OCI-LY3 (cell line): ENCODE data around the gene GRAMD4.

Experiments
- H2AFZ ChIP-seq: fragments of 200-600, 300-600 bp; shearing (Covaris generic); 2 replicates; pipeline ENCODE4 v1.6.0; 2014; ENCODE audit warnings: antibody characterized with exemption, low read depth, low read length
- H3K27ac ChIP-seq: fragments of 200-600, 300-600 bp; sonication (generic); 2 replicates; pipeline ENCODE4 v1.5.1; 2014; ENCODE audit warnings: mild to moderate bottlenecking, low read length, moderate library complexity, mixed read lengths
- H3K27me3 ChIP-seq: fragments of 200-600, 300-600 bp; sonication (generic); 2 replicates; pipeline ENCODE4 v1.6.1; 2014; ENCODE audit warnings: low read depth, low read length, mixed read lengths
- H3K36me3 ChIP-seq: fragments of 200-600, 300-600 bp; sonication (generic); replicated peaks from 2 replicates; pipeline ENCODE3; 2014; ENCODE audit warnings: low read depth, low read length, mixed read lengths
- H3K4me1 ChIP-seq: fragments of 300-600, 200-600 bp; sonication (generic); 2 replicates; pipeline ENCODE4 v1.6.1; 2014; ENCODE audit warnings: low read length, mixed read lengths
- H3K4me2 ChIP-seq: fragments of 200-600, 300-600 bp; sonication (generic); 2 replicates; pipeline ENCODE4 v1.6.1; 2014; ENCODE audit warnings: low read length, mixed read lengths
- H3K4me3 ChIP-seq: fragments of 300-600, 200-600 bp; sonication (generic); 2 replicates; pipeline ENCODE4 v1.5.1; 2014; ENCODE audit warnings: antibody characterized with exemption, mild to moderate bottlenecking, low read length, moderate library complexity
- H3K79me2 ChIP-seq: fragments of 300-600, 200-600 bp; shearing (Covaris generic); 2 replicates; pipeline ENCODE4 v1.6.1; 2014; ENCODE audit warnings: mild to moderate bottlenecking, low read length, mixed read lengths
- H3K9ac ChIP-seq: fragments of 300-600, 200-600 bp; shearing (Covaris generic); 2 replicates; pipeline ENCODE4 v1.6.0; 2014; ENCODE audit warnings: mild to moderate bottlenecking, low read length, moderate library complexity
- H3K9me3 ChIP-seq: fragments of 200-600, 300-600 bp; shearing (Covaris generic); 2 replicates; pipeline ENCODE4 v1.6.1; 2014; ENCODE audit warnings: low read length, mixed read lengths; ENCODE audit not compliant: insufficient read depth
- H4K20me1 ChIP-seq: fragments of 200-600, 300-600 bp; sonication (generic); 2 replicates; pipeline ENCODE4 v1.6.1; 2016; ENCODE audit warnings: low read length, mixed read lengths; ENCODE audit not compliant: insufficient read depth
- CTCF ChIP-seq: fragments of 200-600, 300-600 bp; sonication (generic); IDR thresholded peaks from 2 replicates; pipeline ENCODE4 v1.5.1; 2014; ENCODE audit warnings: antibody characterized with exemption, low read length, low read depth
- EZH2phosphoT487 ChIP-seq: fragments of 200-600 bp; shearing (Covaris generic); IDR thresholded peaks from 2 replicates; pipeline ENCODE4 v1.6.1; 2018; ENCODE audit warnings: antibody characterized with exemption, mixed run types, low read depth

The GRAMD4 gene

GRCh38 chr22:46610356-46610755, 9.8 kb upstream of the GRAMD4 start:
- H3K9me3 ChIP-seq, result no peaks in the 10 kb centered on the region
- peaks cover 70% of the 10 kb centered on the region for H3K79me2 ChIP-seq
- no peak for TF ChIP-seq CTCF
- no peak for TF ChIP-seq EZH2phosphoT487
- peaks cover 11% of the 10 kb centered on the region for H3K4me1 ChIP-seq
- no peak overlapping the region for H3K4me3 ChIP-seq
- no peak overlapping the region for H3K4me2 ChIP-seq
- H4K20me1 ChIP-seq, result peaks cover 80% of the 10 kb centered on the region
- H2AFZ ChIP-seq, result no peak overlapping the region
- 0 out of 2 replicates have a peak, but pooled peaks cover 3% of the 10 kb centered on the region for H3K27me3 ChIP-seq
- no peak overlapping the region for H3K27ac ChIP-seq
- H3K36me3 ChIP-seq, result peaks cover 12% of the 10 kb centered on the region
- no peak overlapping the region for H3K9ac ChIP-seq

- Histone ChIP-seq H3K4me2 (no peak overlapping the region), H2AFZ (no peak overlapping the region), H3K9ac (no peak overlapping the region), H3K4me1 (peaks cover 11% of the 10 kb centered on the region), H3K4me3 (no peak overlapping the region), H3K36me3 (peaks cover 12% of the 10 kb centered on the region), H3K27ac (no peak overlapping the region), H3K27me3 (0 out of 2 replicates have a peak, but pooled peaks cover 3% of the 10 kb centered on the region), H4K20me1 (peaks cover 77% of the 10 kb centered on the region), H3K79me2 (peaks cover 66% of the 10 kb centered on the region), H3K9me3 (no peaks in the 10 kb centered on the region)
- no peak for TF ChIP-seq EZH2phosphoT487
Measured at GRCh38 chr22:46611189-46611588, 9.0 kb upstream of the GRAMD4 start.

- peaks cover 12% of the 10 kb centered on the region for H3K36me3 ChIP-seq
- H3K27me3 ChIP-seq, result 0 out of 2 replicates have a peak, but pooled peaks cover 3% of the 10 kb centered on the region
- TF ChIP-seq CTCF (no peak), EZH2phosphoT487 (no peak)
- no peak overlapping the region for H3K27ac ChIP-seq
- peaks cover 11% of the 10 kb centered on the region for H3K4me1 ChIP-seq
- no peak overlapping the region for H3K9ac ChIP-seq
- H2AFZ ChIP-seq, result no peak overlapping the region
- no peaks in the 10 kb centered on the region for H3K9me3 ChIP-seq
- H4K20me1 ChIP-seq, result peaks cover 71% of the 10 kb centered on the region
- H3K4me2 ChIP-seq, result no peak overlapping the region
- H3K4me3 ChIP-seq, result no peak overlapping the region
- H3K79me2 ChIP-seq, result peaks cover 56% of the 10 kb centered on the region
Measured at GRCh38 chr22:46612341-46612903, 7.8 kb upstream of the GRAMD4 start.

GRCh38 chr22:46612904-46613605, 7.1 kb upstream of the GRAMD4 start:
- H3K27me3 ChIP-seq, result 0 out of 2 replicates have a peak, but pooled peaks cover 3% of the 10 kb centered on the region
- H3K27ac ChIP-seq, result no peak overlapping the region
- H3K9ac ChIP-seq, result no peak overlapping the region
- peaks cover 9% of the 10 kb centered on the region for H3K36me3 ChIP-seq
- TF ChIP-seq CTCF, result no peak
- no peak for TF ChIP-seq EZH2phosphoT487
- H4K20me1 ChIP-seq, result peaks cover 71% of the 10 kb centered on the region
- H3K79me2 ChIP-seq, result peaks cover 56% of the 10 kb centered on the region
- no peaks in the 10 kb centered on the region for H3K9me3 ChIP-seq
- H3K4me1 ChIP-seq, result peaks cover 11% of the 10 kb centered on the region
- H3K4me3 ChIP-seq, result no peak overlapping the region
- no peak overlapping the region for H2AFZ ChIP-seq
- peak overlapping the region; percentile 13 for H3K4me2 ChIP-seq
